ENCODE results near the gene GARS1.
"Not testable (repeated sequence)": the region's sequence is repeated elsewhere in the genome, so short reads cannot be mapped to it uniquely, and the experiment has no call there.

Gene GARS1

GRCh38 chr7:30630986-30631385, 36.3 kb downstream of the GARS1 start:
- DNase-seq: no peak

- no peak for DNase-seq
Measured at GRCh38 chr7:30633223-30633622, 38.5 kb downstream of the GARS1 start.

- DNase-seq: no peak
Measured at GRCh38 chr7:30634193-30634626, 39.5 kb downstream of the GARS1 start.

GRCh38 chr7:30634634-30635201, 40.0 kb downstream of the GARS1 start:
- no peak for DNase-seq

GRCh38 chr7:30635798-30636197, 41.1 kb downstream of the GARS1 start:
- no peak for DNase-seq

GRCh38 chr7:30642322-30642721, 47.6 kb downstream of the GARS1 start:
- not testable (repeated sequence) for DNase-seq

- DNase-seq: no peak
Measured at GRCh38 chr7:30642789-30643188, 48.1 kb downstream of the GARS1 start.

GRCh38 chr7:30644286-30644955, 49.7 kb downstream of the GARS1 start:
- DNase-seq: no peak

- no peak for DNase-seq
Measured at GRCh38 chr7:30645661-30646060, 51.0 kb downstream of the GARS1 start.

GRCh38 chr7:30646154-30646553, 51.5 kb downstream of the GARS1 start:
- no peak for DNase-seq

GRCh38 chr7:30647589-30648364, 53.1 kb downstream of the GARS1 start:
- DNase-seq: no peak

- DNase-seq: no peak
Measured at GRCh38 chr7:30648744-30649540, 54.3 kb downstream of the GARS1 start.

- no peak for DNase-seq
Measured at GRCh38 chr7:30649717-30650420, 55.2 kb downstream of the GARS1 start.

- no peak for DNase-seq
Measured at GRCh38 chr7:30650421-30650808, 55.7 kb downstream of the GARS1 start.

- no peak for DNase-seq
Measured at GRCh38 chr7:30652132-30652531, 57.5 kb downstream of the GARS1 start.

GRCh38 chr7:30652698-30653641, 58.3 kb downstream of the GARS1 start:
- no peak for DNase-seq

GRCh38 chr7:30654296-30655090, 59.8 kb downstream of the GARS1 start:
- DNase-seq: no peak

GRCh38 chr7:30655096-30655970, 60.7 kb downstream of the GARS1 start:
- no peak for DNase-seq
